DLD1 (cell line): ENCODE data around the gene C2.
"Not testable (repeated sequence)": the region's sequence is repeated elsewhere in the genome, so short reads cannot be mapped to it uniquely, and the experiment has no call there.

Experiments
- in situ Hi-C: cut with HindIII; loops from 2 replicates; pipeline ENCODE4 v1.10.0; 2017; ENCODE audit warnings: low sequenced_read_pairs

Gene C2

DNA sequence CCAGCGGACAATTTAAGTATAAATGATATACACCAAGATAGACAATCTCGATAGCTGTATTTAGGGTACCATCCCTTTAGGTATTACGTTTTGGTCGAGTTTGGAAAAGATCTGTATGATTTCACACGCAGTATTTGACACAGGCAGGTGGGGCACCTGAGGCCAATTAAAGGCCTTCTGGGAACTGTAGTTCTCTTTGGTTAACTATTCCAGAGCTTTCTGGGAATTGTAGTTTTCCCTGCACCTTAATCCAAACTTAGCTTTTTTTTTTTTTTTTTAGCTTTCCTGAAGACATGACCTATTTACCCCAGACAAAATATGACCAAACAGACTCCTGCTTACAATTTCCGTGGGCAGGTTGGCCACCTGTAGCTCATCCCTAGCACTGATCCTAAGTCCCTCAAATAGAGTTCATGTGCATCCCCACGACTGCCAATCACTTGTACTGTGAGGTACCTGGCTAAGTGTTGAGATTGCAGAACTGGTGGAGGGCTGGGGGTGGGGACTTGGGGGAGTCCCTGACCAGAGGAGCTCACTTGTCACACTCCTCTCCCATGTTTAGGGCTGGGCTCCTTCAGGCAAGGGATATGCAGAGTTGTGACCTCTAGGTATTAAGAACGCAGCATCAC is 29.0 kb upstream of the C2 start:
- in situ Hi-C loops: no loop called here

DNA sequence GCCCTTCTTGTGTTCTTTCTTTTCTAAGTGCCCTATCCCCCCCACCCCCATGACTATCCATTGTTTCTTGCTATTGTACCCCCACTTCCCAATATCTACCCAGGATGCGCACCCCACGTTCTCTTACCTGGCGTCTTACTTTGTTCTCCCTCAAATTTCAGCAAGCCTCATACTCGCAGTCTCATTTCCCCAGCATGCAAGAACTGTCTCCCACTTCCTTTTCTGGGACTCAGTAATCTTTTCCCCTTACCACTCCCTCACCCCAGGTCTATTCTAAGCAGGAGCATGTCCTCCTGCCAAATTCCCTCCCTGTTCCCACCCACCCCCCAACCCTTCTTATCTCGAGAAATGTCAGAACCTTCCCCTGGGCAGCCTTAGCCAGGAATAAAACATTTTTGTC is 28.3 kb upstream of the C2 start:
- in situ Hi-C loops: no loop called here

DNA sequence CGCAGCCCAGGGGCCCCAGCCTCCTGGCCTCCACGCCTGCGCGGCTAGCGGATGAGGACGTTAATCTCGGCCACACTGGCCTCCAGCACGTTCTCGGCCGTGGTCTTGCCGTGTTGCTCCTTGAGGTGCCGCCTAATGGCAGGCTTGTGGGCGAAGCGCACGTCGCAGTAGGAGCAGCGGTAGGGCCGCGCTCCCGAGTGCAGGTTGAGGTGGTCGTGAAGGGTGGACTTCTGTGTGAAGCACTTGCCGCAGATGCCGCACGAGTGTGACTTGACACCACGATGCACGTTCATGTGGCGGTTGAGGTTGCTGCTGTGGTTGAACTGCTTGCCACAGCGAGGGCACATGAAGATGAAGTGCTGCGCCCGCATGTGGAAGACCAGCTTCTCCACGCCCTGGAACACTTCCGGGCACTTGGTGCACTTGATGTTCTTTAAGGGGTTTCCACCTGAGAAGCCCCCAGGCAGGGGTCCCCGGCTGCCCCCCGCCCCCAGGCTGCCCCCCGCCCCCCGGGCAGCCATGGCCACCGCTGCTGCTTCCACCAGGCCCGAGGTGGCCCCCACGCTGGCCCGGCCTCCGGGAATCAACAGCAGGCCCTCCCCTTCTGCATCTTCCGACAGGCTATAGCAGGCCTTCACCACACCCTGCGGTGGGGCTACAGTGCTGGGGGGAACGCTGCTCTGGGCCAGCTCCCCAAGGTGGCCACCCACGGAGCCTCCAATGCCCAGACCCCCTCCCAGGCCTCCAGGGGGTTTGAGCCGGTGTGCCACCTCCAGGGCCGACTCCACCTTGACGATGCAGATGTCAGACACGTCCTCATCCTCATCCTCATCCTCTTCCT is 27.4 kb upstream of the C2 start:
- in situ Hi-C loops: no loop called here

DNA sequence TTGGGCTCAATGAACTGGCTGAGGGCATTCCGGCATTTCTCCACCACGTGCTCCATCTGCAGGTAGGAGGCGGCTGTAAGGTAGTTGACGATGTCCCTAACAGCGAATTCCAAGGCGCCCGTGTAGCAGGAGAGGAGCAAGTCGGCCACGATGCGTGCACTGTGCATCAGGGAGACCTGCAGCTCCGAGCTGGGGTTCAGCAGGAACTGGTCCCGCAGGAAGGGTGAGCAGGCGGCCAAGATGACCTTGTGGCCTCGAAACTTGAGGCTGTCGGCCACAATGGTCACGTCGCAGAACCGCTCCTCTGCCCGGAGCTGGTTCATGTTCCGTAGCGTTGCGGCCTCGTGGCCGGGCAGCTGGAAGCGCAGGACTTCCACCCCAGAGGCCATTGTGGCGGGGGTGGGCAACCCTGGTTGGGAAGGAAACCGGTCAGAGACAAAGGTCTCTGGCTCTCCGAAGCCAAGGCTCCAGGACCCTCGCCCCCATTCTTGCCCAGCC is 26.6 kb upstream of the C2 start:
- in situ Hi-C loops: no loop called here

DNA sequence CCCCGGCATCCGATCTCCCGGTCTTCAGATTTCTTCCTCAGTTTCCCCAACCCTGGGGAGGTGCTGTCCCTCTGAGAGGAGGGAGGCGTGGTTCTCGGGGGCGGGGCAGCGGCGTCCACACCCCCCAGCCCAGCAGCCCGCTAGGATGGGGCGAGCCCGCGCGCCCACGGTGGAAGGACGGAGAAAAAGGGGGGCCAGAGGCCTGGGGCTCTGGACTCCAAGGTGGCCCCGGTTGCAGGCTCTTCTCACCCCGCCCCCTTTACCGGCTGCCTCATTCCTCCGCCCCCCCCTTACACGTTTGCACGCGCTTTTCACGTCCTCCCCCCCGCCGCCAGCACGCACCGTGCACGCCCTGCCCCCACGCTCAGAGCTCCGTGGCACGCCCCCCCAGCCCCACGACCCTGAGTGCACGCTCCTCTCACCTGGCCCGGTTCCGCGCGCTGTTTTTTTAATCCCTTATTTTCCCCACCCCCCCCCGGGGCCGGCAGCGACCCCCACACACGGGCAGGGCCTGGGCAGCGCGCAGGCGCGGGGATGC is 26.0 kb upstream of the C2 start:
- in situ Hi-C loops: no loop called here

DNA sequence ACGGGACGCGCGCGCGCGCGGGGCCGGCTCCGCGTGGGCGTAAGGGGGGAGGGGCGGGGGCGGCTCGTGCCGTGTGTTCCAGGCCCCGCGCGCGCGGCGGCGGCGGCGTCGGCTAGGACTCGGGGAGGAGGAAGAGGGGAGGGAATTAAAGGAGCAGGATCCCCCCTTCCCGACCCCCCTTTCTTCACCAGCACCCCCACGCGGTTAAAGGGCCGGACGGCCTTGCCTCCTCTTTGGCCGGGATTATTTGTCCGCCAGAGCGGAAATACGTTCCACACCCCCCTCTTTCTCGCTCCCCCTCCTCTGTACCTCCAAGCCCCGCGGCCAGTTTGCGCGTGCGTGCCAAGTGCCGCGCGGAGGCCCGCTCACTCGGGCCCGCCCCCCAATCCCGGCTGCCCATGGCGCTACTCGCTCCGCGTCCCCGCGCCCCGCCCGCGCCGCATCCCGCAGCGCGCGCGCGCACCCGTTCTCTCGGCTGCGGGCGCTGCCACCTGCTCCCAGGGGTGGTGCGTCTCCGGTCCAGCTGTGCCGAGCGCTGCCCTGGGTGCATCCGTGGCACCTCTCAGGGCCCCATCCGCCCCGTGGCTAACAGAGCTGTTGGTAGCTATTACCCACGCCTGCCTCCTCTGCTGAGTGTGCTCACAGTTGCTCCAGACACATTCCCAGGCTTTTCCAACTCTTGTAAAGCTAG is 25.4 kb upstream of the C2 start, which contains the start of gene ZBTB12:
Gene ZBTB12, minus strand, starts transcription at position 134 of the 691 bp plus-strand sequence. CDS start 781 bp downstream, outside the sequence.
- in situ Hi-C loops: no loop called here

DNA sequence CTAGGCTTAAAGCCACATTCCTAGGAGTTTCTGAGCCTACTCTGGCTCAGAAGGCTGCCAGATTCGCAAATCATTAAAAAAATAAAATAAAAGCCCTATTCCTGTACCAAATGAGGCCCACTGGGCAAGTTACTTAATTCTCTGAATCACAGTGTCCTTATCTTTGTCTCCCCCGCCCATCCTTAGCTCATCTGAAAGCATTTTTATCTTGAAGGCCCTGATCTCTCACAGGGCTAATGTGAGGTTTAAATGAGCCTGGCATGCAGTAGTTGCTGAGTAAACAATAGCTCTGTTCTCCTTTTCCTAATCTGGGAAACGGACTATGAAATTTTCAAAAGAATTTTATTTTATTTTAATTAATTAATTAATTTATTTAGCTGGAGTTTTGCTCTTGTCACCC is 23.6 kb upstream of the C2 start:
- in situ Hi-C loops: no loop called here

DNA sequence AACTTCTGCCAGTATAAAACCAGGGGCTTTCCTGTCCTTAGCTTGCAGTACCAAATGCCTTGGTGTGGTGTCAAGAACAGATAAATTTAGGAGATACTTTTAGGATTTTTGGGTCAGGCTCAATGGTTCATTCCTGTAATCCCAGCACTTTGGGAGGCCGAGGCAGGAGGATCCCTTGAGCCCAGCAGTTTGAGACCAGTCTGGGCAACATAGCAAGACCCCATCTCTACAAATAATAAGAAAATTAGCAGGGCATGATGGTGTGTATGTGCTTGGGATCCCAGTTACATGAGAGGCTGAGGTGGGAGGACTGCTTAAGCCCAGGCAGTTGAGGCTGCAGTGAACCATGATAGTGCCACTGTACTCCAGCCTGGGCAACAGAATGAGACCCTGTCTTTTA is 22.5 kb upstream of the C2 start:
- in situ Hi-C loops: no loop called here

DNA sequence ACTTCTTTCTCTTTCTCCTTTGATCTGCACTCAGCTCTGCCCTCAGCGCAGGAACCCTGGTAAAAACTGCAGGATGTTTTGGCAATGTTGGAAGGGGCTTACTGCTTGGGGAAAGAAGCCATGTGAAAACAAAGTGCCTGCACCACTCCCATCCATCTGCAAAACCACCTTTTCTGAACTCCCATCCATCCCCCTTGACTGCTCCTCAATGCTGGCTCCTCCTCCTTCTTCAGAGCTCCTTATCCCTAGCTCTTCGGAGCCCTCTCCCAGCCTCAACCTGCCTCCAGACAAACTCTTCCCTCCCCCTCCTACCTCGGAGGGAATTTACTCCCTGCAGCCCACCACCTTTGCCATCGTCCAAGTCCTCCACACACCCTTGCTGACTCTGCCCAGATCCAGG is 21.4 kb upstream of the C2 start:
- in situ Hi-C loops: no loop called here

DNA sequence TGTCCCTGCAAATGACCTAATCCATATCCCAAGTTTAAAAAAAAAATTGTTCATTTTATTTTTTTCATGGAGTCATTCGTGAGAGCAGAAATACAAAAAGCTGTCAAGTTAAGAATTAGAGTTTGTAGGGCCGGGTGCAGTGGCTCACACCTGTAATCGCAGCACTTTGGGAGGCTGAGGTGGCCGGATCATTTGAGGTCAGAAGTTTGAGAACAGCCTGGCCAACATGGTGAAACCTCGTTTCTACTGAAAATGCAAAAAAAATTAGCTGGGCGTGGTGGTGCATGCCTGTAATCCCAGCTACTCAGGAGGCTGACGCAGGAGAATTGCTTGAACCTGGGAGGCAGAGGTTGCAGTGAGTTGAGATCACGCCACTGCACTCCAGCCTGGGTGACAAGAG is 20.8 kb upstream of the C2 start:
- in situ Hi-C loops: not testable (repeated sequence)

DNA sequence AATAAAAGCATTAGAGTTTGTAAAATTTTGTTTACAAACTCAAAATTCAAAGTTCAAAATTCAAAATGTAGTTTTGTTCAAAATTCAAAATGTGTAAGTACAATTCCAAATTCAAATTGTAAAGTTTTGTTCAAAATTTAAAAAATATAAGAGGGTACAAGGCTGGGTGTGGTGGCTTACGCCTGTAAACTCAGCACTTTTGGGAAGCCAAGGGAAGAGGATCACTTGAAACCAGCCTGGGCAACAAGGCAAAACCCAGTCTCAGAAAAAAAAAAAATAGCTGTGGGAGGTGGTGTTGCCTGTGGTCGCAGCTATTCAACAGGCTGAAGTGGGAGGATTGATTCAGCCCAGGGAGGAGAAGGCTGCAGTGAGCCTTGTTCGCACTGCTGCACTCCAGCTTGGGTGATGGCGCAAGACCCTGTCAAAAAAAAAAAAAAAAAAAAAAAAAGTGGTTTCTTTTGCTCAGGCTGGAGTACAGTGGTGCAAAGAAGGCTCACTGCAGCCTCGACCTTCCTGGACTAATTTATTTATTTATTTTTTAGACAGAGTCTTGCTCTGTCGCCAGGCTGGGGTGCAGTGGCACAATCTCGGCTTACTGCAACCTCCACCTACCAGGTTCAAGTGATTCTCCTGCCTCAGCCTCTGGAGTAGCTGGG is 20.2 kb upstream of the C2 start:
- in situ Hi-C loops: no loop called here

DNA sequence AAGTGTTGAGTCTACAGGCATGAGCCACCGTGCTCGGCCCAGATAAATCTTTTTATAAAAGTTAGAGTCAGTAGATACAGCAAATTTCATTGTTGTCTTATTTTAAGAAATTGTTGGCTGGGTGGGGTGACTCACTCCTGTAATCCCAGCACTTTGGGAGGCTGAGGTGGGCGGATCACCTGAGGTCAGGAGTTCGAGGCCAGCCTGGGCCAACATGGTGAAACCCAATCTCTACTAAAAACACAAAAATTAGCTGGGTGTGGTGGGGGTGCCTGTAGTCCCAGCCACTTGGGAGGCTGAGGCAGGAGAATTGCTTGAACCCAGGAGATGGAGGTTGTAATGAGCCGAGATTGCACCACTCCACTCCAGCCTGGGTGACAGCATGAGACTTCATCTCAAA is 19.3 kb upstream of the C2 start:
- in situ Hi-C loops: not testable (repeated sequence)

DNA sequence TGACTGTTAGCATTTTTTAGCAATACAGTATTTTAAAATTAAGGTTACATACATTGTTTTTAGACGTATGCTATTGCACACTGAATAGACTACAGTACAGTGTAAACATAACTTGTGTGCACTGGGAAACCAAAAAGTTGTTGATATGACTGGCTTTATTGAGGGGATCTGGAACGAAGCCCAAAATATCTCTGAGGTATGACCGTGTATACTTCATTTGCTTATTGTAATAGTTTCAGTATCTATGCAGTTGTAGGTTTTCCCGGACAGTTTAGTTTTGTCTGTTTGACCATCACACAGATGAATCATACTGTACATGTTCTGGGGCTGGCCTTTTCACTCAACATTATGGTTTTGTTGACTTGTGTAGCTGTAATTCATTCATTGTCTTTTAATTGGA is 18.7 kb upstream of the C2 start:
- in situ Hi-C loops: no loop called here

DNA sequence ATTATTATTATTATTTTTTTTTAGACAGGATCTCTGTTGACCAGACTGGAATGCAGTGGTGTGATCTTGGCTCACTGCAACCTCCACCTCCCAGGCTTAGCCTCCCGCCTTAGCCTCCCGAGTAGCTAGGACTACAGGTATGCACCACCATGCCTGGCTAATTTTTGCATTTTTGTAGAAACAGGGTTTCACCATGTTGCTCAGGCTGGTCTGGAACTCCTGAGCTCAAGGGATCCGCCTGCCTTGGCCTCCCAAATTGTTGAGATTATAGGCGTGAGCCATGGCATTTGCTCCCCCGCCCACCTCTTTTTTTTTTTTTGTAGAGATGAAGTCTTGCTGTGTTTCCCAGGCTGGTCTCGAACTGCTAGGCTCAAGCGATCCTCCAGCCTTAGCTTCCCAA is 18.2 kb upstream of the C2 start:
- in situ Hi-C loops: not testable (repeated sequence)

DNA sequence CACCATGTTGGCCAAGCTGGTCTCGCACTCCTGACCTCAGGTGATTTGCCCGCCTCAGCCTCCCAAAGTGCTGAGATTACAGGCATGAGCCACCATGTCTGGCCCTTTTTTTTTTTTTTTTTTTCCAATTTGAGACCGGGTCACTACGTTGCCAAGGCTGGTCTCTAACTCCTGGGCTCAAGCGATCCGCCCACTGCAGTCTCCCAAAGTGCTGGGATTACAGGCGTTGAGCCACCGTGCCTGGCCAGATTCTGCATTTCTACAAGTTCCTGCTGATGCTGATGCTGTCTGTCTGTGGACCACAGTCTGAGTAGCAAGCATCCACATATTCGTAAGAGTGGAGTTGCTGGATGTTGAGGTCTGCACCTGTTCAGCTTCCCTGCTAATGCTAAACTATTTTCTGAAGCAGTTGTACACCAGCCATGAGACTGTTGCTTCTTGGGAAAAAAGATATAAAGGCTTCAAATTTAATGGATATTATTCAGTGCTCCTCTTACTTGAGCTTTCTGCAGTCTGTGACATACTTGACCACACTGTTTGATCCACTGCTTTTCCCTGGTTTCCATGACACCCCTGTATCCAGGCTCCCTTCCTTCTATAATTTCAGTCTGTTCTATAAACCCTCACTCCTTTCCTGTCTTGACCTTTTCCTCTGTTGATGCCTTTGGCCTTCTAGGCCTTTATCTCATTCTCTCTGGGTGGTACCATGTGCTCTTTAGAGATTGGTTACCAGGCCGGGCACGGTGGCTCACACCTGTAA is 15.5 kb upstream of the C2 start:
- in situ Hi-C loops: no loop called here

DNA sequence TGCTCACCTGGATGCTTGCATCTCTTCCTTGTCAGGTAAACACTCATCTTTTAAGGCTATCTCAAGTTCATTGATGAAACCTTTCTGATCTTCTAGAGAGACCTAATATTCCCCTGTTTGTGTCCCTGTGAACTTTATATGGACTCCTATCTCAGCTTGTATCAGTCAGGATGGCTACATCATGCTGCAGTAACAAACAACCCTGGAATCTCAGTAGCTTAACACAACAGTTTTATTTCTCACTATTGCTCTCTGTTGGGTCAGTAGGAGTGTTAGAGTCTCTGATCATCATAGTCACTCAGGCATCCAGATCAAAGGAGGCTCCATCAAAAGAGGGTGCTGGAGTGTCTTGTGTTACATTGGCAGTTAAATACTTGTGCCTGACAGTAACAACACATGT is 12.2 kb upstream of the C2 start:
- in situ Hi-C loops: no loop called here

DNA sequence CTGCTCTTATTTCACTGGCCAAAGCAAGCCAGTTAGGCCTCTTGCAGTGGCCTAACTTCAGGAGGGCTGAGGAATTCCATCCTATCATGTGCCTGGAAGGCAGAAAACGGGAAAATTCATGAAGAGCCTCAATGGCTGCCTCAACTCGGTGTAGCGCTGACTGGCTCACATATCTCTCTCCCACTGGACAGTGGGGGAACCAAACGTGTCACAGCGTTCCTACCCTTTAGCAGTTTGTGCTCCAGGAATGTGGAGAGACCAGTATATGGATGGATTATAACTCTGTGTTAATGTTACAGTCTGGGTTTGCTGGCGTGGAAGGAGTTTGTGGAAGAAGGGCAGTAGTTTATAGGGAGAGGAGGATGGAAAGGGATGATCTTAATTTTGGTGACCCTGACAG is 11.8 kb upstream of the C2 start:
- in situ Hi-C loops: no loop called here

DNA sequence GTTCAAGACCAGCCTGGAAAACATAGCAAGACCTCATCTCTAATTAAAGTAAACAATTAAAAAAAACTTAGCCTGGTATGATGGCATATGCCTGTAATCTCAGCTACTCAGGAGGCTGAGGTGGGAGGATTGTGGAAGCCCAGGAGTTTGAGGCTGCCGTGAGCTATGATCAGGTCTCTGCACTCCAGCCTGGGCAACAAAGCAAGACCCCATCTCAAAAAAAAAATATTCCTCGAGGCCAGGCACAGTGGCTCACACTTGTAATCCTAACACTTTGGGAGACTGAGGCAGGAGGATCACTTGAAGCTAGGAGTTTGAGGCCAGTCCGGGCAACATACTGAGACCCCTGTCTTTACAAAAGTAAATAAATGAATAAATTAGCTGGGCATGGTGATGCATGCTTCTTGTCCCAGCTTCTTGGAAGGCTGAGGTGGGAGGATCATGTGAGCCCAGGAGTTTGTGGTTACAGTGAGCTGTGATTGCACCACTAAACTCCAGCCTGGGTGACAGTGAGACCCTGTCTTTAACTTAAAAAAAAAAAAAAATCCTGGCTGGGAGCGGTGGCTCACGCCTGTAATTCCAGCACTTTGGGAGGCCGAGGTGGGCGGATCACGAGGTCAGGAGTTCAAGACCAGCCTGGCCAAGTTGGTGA is 9.3 kb upstream of the C2 start:
- in situ Hi-C loops: no loop called here

DNA sequence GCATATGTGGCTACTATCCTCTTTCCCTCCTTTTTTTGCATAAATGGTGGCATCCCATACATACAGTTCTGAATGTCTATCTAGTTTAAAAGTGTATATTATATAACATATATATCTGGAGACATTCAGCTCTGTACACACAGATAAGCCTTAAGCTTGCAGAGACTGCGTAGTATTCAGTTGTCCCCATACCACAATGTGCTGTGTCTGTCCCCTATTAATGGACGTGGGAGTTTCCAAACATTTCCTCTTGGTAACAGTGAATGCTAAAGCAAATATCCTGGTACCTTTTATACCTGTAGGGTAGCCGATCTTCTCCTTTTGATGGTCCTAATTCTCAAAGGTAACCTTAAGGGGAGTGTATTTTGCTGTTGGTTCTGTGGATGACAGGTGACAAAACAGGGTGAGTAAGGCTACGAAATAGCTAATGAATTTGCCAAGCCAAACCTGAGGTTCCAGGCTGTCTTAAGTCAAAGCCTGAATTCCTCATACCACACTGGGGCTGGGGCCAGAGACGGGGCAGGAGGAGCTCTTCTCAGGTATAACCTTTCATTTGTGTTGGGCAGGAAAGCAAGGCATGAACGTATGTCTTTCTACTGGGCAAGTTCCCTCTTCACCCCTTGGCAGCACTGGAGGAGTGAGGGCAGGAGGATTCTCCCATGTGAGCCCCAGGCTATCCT is 7.8 kb upstream of the C2 start:
- in situ Hi-C loops: no loop called here
